Astrocyte of the spinal cord (primary cell): ENCODE data around the gene DHX40.
"Not testable (repeated sequence)": the region's sequence is repeated elsewhere in the genome, so short reads cannot be mapped to it uniquely, and the experiment has no call there.

Experiments used
- DNase-seq: peaks from one replicate; pipeline ENCODE4 v3.0.0; 2011; ENCODE audit warnings: low read depth, low spot score
- H3K4me3 ChIP-seq: 2 replicates; pipeline ENCODE4 v1.5.1; 2011; ENCODE audit warnings: low read depth, mild to moderate bottlenecking, low read length, moderate library complexity
- CTCF ChIP-seq: IDR thresholded peaks from 2 replicates; pipeline ENCODE4 v1.5.1; 2012; ENCODE audit warnings: low read depth, mild to moderate bottlenecking, low read length, inconsistent platforms
- in situ Hi-C: cut with HindIII; loops from 2 replicates; pipeline ENCODE4 v1.10.0; 2017; ENCODE audit warnings: low sequenced_read_pairs

Gene DHX40

GRCh38 chr17:59538195-59538909, 27.1 kb upstream of the DHX40 start:
- TF ChIP-seq CTCF, result no peak
- in situ Hi-C loops, result no loop called here
- no peak overlapping the region for H3K4me3 ChIP-seq
- no peak for DNase-seq

DNA sequence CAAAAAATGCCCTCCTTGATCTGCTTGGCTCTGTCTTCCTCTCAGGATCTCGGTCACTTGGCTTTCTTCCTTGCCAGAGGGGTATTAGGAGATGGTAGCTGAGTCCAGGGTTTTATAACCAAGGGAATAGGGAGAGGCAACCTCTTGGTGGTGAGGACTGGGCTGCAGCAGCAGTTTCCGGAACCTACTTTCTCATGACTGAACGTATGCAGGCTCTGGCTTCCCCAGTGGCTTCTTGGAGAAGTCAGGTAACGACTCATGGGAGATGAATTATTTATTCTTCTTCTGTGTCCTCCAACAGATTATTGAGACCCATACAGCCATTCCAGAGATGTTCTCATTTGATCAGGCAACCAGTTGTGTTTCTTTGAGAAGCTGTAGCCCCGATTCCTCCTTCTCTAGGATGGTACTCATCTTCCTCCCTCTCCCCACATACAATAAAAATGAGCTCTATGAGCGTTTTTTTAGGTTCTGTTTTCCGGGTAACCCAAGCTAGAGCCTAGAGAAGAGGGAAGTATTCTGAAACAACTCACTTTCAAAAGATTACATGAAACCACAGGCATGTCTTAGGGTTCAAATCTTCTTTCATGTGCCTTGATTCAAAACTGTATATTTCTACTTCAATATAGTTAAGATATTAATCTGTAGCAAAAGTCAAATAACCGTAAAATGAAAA, 22.3 kb upstream of the DHX40 start:
- DNase-seq, result no peak
- in situ Hi-C loops, result no loop called here
- no peak overlapping the region for H3K4me3 ChIP-seq
- TF ChIP-seq CTCF, result no peak

DNA sequence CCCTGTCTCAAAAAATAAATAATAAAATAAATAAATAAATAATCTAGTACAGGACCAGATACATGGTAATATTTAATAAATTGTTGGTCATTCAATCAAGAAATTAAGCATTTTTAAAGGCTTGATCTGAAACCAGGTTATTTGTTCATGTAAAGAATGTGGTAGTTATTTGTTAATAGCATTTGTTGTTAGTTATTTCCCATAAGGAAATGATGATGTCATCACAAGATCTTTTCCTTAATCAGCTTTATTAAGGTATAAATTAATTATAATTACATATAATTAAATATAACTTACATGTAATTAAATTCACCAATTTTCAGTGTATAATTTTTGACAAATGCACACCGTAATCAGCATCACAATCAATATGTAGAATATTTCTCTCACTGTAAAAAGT, 19.5 kb upstream of the DHX40 start:
- DNase-seq, result no peak
- TF ChIP-seq CTCF, result no peak
- no peak overlapping the region for H3K4me3 ChIP-seq
- in situ Hi-C loops, result no loop called here

DNA sequence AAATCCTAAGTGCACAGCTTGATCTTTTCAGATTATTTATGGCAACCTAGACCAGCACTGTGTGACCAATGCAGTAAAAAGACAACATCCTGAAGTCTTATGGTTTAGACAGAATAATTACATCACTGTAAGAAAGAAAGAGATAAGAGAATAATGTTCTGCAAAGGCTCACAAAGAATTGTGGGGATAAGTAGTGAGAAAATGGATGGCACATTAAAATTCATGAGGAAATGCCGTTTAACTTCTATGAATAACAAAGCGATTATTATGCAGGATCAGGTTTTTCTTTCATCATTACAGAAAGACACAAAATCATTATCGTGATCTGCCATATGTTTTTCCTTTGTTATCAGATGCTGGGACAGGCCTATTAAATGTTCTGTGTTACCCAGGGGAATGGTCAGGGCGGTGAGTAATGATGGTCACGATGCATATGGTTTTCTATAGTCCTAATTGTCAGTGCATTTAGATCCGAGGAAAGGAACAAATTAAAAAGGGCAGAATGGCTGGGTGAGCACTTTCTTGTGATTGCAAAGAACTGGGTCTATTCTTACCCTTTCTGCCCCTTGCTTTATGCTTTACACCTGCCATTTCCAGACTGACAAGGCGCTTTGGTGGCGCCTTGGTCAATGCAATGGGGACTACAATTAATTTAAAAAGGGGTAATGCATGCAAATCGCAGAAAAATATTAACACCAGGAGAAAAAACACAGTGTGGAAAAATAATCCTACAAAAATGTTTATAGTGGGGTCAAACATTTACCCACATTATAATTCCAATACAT, 18.1 kb upstream of the DHX40 start:
- in situ Hi-C loops, result no loop called here
- H3K4me3 ChIP-seq, result no peak overlapping the region
- no peak for DNase-seq
- TF ChIP-seq CTCF, result no peak

DNA sequence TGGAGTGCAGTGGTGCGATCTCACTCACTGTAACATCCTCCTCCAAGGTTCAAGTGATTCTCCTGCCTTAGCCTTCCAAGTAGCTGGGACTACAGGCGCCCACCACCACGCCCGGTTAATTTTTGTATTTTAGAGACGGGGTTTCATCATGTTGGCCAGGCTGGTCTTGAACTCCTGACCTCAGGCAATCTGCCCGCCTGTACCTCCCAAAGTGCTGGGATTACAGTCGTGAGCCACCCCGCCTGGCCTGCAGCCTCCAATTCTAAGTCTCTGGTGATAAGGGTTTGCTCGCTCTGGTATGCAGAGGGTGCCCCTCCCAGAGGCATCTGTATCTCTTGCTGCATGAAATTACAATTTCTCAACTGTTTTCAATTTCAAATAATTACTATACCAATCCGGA, 16.4 kb upstream of the DHX40 start:
- in situ Hi-C loops, DNase-seq, H3K4me3 ChIP-seq: not testable (repeated sequence)

DNA sequence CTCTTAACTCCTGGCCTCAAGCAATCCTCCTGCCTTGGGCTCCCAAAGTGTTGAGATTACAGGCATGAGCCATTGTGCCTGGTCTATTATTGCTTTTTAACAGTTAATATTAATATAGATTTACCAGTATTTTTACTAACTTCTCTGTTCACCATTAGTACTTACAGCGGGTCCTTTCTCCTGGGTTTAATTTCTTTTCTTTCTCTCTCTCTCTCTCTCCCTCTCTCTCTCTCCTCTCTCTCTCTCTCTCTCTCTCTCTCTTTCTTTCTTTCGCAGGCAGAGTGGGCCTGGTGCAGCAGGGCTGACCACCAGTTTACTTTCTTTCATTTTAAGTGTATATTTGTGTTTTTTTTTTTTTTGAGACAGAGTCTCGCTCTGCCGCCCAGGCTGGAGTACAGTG, 14.7 kb upstream of the DHX40 start:
- in situ Hi-C loops, result no loop called here
- DNase-seq, result no peak
- no peak for TF ChIP-seq CTCF
- H3K4me3 ChIP-seq, result no peak overlapping the region

DNA sequence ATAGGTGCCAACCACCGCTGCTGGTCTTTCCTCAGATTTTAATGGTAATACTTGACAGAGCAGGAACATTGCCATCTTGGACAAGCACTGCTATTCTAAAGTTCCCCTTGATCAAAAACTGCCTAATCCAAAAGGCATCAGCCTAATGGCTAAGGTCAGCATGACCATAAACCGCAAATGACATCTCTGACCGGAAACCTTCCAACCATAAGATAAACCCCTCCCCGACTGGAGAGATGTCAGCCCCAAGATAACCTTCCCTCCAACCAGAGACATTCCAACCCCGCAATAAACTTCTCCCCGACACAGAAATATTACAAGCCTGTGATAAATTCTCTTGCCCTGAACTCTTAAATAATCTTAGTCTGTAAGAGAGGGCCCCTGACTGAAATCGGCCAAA, 7.4 kb upstream of the DHX40 start:
- DNase-seq, result no peak
- in situ Hi-C loops, result no loop called here
- no peak for TF ChIP-seq CTCF
- no peak overlapping the region for H3K4me3 ChIP-seq
